GM21786 (cell line): ENCODE results near the gene DCAF4.

Experiments used
- ATAC-seq: cut with Tn5 transposase; IDR thresholded peaks from one replicate; pipeline ENCODE4 v1.9.1; 2021; ENCODE audit not compliant: unreplicated experiment

Gene DCAF4

DNA sequence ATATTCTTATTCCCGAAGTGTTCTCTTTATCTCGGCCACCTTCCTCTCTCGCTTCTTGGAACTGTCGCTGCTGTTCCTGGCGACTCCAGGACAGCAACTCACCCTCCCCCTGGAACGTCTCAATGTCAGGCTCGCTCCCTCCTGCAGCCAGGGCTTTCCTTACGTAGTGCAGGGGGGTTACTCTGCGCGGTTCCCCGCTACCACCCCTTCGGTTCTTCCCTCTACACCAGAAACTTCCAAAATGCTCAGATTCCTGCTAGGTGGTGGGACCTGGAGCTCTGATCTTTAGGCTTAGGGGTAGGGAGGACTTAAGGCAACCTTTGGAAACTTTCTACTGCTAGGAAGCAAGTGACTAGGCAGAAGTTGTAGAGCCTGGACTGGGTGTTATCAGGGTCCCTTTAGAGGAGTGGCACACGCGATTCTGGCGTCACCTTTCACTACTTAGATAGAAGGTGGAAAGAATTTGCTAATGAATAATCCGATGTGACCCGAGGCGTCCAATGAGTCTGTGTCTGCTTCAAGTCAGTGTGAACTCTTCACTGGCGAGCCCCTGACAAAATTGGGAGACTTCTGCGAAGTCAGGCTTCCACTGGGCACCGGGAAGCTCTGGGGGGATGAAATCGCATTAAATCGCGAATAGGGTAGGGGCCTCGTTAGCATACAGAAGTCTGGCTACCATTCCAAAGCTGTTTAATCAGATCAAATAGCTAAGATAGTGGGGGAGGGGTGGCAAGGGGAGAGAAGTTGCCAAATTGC is 31.5 kb upstream of the DCAF4 start:
- no peak for ATAC-seq

DNA sequence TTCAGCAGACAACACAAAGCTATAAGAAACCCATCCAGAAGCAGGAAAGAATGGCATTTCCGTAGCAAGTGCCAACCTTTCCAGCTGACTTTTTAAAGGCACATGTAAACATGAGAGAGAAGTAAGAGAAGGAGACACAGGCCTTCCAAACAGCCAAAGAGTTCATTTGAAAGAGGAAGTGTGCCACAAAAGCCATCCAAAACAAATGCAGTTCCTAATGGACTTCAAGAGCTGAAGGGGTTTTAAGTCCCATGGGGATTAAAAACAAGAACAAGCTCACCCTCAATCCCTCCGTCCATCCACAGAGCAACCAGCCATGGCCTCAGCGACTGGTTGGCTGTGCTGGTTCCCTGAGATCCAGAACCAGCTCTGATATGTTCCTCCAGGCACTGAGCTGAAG is 27.8 kb upstream of the DCAF4 start:
- ATAC-seq, result no peak

DNA sequence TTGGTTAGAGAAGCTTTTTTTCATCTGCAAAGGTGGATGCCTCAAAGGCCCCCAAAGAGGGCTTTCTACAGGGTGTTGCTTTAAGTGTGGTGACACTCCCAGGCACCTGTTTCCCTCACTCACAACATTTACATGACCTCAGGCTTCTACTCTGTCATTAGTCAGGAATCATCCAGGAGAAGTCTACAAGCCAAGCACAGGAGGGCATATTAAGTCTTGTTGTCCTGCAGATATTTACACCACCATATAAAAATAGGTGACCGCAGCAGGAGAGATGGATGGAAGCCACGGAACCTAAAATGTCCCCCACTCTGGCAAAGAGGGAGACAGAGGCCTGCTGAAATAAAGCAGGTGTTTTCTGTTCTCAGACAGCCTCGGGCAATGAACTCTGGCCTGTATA is 24.9 kb upstream of the DCAF4 start:
- no peak for ATAC-seq

DNA sequence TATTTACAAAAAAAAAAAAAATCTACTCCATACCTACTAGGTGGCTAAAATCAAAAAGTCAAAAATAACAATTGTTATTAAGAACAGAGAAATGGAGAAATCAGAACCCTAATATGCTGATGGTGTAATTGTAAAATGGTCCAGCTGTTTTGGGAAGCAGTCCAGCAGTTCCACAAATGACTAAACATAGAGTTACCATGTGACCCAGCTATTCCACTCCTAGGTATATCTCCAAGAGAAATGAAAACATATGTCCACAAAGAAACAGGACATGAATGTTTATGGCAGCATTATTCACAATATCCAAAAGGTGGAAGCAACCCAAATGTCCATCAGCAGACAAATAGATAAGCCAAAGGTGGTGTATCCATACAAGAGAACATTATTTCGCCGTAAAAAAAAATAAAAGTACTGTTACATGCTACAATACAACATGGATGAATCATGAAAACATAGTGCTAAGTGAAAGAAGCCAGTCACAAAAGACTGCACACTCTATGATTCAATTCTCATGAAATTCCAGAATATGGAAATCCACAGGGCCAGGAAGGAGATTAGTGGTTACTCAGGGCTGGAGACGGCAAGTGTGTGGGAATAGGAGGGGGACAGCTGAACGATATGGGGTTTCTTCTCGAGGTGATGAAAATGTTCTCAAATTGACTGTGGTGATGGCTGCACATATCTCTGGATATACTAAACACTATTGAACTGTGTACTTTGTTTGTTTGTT is 23.3 kb upstream of the DCAF4 start:
- ATAC-seq, result no peak

DNA sequence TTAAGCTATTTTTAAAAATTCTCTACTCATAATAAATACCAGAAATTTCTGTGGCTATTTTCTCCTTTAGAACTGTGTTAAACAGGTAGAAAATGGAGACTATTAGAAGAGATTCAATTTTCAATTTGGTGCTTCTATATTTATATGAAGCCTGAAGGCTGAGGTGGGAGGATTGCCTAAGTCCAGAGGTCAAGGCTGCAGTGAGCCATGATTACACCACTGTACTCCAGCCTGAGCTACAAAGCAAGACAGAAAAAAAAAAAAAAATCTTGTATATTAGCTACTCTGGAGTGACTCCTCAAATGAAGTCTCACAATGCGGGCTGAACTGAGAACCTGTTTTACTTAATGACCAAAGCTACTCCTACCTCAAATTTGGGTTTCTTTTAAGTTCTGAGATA is 22.5 kb upstream of the DCAF4 start:
- ATAC-seq, result no peak

DNA sequence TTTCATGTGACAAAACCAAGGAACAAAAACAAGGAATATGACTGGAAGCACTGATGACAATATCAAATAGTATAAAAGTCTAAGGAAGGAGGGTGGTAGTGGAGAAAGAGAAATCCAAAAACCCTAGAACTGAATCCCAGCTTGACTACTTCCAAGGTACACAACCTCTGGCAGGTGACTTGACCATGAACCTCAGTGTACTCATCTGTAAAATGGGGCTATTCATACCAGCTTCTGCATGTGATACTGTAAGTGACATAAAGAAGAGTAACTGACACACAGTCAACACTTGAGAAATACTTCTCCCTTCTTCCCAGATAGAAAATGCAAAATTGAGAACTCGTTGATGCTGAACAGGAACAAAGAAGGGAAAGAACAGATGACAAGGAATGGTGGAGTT is 22.0 kb upstream of the DCAF4 start:
- no peak for ATAC-seq

DNA sequence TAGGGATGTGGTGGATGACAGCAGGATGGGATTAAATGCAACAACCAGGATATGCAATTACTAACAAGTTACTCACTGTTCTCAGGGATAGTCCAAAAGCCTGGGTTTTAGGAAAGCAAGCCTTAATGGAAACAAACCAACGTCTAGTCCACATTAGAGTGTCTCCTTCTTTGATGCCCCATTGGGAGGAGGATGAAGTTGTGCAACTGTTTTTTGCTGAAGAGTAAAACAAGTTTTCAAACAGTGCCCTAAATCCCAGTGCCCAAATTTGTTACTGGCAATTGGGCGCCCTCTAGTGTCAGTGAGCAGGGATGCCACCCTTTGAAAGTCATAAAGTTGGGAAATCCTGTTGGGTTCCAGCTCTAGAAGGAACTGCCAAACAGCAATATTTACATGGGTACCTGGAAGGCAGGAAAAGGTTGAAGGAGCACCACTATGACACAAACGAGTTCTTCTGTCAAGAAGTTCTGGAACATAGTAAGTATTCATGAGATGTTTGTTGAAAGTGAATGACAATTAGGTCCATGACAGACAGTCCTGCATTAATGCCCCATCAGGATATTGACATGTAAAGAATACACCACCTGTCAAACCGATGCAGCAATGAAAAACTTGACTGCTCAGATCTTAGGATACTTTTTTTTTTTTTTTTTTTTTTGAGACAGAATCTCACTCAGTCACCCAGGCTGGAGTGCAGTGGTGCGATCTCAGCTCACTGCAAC is 21.3 kb upstream of the DCAF4 start:
- no peak for ATAC-seq

DNA sequence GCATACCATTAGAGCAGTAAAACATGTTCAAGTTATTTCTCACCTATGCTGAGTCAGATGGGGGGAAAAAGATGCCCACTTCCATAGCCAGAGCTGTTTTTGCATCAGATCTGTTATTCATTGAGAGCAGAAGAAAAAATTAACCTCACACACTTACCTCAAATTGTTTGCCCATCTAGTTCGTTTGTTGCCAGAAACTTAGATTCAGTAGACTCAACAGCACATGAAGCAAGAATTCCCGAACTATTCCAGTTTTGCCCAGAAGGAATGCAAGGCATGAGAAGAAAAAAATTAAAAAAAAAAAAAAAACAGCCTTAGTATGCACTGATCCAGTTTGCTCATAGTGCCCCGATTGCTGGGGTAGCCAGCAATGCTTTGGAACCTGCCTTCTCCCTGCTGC is 19.9 kb upstream of the DCAF4 start:
- no peak for ATAC-seq

DNA sequence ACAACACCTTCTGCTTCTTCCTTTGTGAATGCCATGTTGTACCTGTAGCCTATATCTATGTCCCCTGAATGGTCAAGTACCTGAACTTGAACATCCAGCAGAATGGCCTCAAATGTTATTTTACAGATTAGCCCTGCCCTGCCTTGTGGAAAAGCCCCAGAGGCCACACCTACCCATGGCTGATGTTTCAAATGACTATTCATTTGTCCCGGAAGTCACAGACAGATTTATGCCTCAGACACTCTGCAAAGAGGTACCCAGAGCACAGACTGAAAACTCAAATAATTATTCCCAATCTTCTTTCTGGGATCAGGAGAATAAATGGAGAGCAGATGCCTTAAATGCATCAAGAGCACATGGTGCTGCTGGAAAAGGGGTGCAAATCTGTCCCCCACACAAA is 19.4 kb upstream of the DCAF4 start:
- ATAC-seq, result no peak

DNA sequence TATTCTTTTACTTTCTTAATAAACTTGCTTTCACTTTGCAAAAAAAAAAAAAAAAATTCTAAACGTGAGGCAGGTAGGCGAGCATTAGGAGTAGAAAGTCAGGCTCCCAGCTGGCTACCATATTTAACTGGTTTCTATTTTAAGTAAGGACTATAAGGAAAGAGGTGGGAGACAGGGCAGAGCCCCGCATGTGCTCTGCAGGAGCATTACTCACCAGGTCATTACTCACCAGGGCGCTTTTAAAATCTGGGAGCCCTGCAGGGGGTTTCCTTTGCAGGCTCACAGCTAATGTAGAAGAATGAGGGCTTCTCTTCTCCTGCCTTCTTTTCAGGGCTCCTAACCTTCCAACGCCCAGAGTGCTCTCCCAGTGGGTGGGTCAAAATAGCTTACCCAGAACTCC is 18.4 kb upstream of the DCAF4 start:
- no peak for ATAC-seq

DNA sequence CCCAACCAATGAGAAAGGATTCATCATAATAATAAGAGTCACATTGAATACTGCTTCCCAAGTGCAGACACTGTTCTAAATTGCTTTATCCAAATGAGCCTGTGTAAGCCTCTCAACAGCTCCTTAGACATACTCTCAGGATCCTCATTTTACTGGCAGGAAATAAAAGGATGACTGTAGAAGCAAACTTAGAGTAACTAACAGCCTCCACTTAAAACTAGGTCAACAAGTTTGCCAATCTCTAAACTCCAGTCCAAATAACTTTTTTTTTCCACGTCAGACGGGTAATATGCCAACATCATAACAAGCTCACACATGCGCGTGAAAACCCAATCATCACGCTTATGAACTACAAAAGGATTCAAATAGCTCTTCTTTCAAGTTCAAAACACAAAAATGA is 17.1 kb upstream of the DCAF4 start:
- no peak for ATAC-seq

DNA sequence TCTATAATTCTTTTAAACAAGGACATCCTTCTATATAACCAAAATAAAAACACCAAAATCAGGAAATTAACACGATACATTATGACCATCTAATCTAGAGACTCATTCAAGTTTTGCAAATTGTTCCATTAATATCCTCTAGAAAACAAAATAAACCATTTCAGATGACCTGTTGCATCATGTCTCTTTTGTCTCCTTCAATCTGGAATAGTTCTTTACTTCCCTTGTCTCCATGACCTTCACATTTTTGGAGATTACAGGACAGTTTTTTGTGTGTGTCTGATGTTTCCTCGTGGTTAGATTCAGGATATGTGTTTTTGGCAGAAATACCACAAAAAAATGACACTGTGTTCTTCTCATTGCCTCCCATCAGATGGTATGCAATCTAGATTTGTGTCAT is 12.5 kb upstream of the DCAF4 start:
- ATAC-seq, result no peak

DNA sequence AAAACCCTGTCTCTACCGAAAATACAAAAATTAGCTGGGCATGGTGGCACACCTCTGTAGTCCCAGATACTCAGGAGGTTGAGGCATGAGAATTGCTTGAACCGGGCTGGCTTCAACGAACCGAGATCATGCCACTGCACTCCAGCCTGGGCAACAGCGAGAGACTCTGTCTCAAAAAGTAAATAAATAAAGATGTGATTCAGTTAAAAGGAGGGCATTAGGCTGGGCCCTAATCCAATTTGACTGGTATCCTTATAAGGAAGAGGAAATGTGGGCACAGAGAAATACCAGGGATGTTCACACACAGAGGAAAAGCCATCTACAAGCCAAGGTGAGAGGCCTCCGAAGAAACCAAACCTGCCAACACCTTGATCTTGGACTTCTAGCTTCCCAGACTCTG is 10.1 kb upstream of the DCAF4 start:
- no peak for ATAC-seq

DNA sequence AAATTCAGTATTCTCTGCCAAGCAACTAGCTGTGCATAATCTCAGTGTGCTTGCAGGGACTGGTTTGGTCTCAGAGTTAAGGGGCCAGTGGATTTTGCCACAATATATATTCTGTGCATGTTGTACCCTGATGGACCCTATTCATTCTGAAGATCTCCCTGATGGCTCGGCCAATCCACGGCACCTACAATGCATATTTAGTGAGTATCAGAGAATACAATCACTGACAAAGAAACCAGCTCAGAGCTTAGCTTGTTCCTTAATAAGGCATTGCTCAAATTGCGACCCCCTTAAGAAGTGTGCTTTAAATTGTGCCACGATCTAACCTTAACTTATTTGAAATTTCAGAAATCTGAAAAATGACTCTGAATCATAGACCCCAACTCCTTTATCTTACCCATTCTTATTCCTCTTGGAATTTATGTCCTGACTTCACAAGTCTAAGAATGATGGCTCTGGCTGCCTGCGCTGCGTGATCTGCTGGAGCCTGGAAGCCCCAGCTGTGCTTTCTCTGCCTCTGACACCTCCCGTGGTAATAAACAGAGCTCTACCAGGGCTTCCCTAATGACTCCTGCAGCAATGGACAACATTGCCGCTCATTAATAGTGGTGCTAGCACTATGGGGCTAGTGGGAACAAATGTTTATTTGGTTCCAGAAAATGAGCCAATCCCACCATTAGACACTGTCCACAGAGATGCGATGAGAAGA is 9.0 kb upstream of the DCAF4 start:
- no peak for ATAC-seq

DNA sequence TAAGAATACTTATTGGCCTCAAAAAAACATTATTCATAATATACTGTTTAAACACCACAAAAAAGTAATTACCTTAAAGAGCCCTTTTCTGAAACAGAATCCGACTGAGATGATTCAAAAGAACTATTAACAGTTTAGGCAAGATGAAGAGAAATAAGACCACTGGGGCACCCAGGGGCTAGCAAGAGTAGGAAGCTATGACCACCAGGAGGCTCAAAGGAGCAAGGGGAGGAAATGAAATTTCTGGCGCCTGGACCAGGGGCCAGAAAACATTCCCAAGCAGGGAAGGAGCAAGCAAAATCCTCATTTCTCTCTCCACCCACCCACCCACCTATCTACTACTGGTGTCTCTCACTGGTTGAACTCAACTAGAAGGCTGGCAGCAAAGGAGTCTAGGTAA is 6.3 kb upstream of the DCAF4 start:
- ATAC-seq, result no peak

DNA sequence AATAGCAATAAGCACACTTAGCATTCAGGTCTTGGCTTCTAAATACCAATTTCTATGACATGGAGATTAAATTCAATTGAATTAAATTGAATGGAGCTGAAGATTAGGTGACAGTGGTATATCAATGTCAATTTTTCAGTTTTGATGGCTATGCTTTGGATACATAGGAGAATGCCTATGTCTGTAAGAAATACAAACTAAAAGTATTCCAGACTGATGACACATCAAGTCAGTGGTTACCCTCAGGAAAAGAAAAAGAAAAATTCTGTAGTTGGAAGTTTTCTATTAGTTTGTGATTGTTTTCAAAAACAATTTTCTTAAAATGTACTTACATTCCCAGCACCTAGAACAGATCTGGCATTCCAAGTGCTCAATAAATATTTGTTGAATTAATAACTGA is 4.9 kb upstream of the DCAF4 start:
- no peak for ATAC-seq

DNA sequence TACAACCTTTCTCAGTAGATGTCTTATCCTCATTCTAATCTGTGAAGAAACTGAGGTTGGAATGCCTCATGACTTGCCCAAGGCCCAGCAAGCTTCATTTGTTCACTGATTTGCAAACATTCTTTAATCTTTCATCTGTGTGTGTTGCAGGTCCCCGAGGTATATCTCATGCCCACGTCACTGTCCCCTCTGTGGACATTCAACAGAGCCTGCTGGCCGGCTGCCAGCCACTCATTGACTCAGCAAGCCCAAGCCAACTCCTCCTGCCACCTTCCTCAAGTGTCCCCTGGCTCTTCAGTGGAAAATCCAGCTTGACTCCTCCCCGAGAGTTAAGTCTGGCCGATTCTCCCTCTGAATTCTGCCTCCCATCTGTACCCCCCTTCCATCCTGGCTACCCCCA is 1.9 kb upstream of the DCAF4 start:
- no peak for ATAC-seq

DNA sequence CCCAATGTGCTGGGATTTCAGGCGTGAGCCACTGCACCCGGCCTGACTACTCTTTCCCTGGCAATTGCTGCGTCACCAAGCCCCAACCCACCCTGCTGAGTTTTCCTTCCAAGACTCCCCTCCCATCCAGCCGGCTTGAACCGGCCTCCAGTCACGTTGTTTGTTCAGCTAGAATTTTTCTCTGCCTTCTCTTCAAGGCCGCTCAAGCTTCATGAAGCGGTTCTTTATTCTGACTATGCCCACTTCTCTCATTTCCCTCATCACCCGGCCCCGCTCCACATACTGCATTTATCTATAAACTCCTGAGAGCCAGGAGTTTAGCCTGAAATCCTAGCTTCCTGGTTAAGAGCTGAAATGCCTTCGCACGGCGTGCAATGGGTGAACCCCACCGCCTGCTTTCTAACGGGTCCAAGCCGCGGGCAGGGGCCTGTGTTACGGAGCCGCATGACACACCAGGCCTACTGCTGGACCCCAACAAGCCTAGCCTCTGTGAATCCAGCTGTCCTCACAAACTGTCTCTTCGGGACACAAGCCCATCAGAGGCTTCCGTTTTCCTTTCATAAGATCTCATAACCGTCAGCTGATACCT is 999 bp upstream of the DCAF4 start:
- no peak for ATAC-seq

DNA sequence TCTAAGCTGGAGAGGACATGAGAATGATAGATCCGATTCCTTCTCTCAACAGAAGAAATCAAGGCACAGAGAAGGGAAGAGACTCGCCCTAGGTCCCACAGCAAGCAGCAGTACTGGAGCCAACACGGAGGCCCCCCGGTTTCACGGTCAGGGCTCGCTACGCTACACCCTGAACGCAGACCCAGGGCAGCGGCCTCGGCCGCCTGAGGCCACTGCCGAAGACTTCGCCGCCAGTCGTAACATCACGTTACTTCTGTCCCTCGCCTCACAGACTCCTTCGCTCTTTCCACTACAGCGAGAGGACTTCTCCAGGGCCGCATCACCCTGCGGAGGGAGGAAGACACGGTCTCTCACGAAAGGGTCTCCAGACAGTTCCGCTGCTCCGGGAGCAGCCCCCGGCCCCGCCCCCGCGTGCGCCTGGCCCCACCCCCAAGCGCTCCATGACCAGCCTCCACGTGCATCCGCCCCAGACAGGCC is 411 bp upstream of the DCAF4 start:
- no peak for ATAC-seq

DNA sequence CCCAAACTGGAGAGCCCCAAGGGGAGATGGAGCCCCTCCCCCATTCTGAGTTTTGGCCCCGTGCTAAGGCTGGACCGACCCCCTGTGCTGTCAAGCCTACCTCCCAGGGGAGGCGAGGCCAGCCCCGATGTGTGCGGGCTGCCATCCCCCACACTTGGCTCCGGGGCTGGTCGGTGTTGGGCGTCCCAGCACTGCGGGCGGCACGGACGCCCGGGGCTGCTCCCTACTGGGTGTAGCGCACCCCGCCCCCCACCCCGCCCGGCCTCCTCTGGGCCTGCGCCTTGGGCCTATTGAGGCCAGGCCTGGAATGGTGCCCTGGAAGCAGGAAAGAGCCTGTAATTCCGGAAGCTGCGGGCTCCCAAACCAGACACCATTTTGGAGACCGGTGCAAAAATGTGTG is 2.6 kb downstream of the DCAF4 start:
- ATAC-seq, result no peak
